COLO668 (cell line): ENCODE measurements around the gene DUSP19.
A peak's percentile ranks its signal among the peaks of the same experiment; 100 is the strongest.
"Not testable (repeated sequence)": the region's sequence is repeated elsewhere in the genome, so short reads cannot be mapped to it uniquely, and the experiment has no call there.

ENCODE experiments used
- DNase-seq: peaks from one replicate; lab custom pipeline; 2025; ENCODE audit not compliant: unreplicated experiment; lab: John Stamatoyannopoulos, UW

DUSP19 gene, protein sequence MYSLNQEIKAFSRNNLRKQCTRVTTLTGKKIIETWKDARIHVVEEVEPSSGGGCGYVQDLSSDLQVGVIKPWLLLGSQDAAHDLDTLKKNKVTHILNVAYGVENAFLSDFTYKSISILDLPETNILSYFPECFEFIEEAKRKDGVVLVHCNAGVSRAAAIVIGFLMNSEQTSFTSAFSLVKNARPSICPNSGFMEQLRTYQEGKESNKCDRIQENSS

DNA sequence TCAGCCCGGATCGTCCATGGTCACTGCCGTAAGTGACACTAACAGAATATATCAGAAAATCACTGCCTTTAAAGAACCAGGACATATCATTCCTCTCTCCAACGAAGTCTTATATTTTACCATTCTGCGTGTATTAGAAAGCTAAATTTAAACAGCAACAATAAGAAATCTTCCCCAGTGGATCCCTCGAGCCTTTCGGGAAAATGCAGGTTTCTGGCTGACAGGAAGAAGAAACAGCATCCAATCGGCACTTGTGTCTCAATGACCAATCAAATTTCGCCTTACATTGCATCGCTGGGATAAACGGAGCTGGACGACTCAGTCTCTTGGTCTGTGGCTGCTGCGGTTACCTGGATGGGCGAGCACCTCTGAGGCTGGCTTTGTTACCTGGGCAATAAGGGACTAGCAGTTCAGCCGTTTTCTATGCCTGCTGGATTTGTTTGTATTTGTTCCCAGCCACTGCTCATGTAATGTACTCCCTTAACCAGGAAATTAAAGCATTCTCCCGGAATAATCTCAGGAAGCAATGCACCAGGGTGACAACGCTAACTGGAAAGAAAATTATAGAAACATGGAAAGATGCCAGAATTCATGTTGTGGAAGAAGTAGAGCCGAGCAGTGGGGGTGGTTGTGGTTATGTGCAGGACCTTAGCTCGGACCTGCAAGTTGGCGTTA is at the start of gene DUSP19:
Gene DUSP19 (plus strand): TSS at position 284 of the 675 bp plus-strand sequence. CDS start 187 bp downstream, at position 471.
- DNase-seq = peak; percentile 93

DNA sequence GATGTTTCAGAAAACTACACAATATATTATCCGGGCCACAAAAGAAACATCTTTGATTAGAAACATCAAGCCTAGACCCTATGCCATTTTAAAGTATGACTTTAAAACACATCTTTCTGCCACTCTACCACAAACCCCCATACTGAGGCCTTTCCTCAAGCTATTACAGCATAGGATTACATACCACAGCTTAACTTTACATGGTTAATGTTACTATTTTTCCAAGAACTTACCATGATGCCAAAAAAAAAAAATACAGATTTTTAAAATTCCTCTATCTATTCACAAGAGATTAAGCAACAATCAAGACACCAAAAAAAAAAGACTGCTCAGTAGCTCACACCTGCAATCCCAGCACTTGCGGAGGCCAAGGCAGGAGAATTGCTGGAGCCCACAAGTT is 49.3 kb upstream of the DUSP19 start:
- no peak for DNase-seq

DNA sequence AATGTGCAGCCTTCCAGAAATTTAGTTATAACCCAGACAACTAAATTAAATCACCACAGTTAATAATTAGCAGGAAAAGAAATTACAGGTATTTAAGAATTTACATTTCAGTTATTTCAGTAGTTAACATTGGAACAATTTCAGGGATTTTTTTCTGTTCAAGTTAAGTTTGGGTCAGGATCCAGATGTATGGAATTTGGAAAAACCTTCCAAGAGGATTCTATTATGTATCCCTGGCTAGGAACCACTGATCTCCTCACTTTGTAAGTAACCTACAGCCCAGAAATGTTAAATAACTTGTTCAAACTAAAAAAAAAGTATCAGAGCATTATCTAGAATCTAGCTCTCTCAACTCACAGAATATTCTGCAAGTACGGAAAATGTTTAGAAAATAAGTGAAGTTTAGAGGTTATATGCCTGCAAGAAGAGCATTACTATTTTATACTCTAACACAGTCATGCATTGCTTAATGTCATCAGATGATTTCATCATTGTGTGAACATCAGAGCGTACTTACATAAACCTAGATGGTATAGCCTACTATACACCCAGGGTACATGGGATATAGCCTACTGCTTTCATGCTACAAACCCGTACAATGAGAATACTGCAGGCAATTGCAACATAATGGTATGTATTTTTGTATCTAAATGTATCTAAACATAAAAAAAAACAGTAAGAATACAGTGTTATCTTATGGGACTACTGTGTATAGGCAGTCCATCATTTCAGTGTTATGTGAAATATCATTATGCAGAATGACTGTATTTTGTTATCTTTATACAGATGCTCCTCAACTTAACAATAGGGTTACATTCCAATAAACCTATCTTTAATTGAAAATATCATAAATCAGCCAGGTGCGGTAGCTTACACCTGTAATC is 46.4 kb upstream of the DUSP19 start:
- no peak for DNase-seq

DNA sequence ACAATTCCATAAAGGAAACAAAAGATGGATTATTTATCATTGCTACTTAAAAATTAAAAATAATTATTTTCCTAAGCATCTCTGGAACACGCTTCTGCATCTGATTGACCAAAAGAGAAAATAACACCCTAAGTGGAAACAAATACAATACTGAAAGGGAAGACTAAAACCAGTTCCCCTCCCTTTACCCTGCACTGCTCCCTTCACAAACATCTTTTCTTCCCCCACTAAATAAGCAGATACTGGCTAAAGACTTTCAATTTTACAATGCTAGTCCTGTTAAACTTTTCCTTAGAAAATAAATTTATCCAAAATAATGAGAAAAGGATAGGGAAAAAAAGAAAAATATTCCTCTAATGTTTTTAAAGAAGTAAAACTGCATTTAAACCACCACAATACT is 44.6 kb upstream of the DUSP19 start:
- no peak for DNase-seq

DNA sequence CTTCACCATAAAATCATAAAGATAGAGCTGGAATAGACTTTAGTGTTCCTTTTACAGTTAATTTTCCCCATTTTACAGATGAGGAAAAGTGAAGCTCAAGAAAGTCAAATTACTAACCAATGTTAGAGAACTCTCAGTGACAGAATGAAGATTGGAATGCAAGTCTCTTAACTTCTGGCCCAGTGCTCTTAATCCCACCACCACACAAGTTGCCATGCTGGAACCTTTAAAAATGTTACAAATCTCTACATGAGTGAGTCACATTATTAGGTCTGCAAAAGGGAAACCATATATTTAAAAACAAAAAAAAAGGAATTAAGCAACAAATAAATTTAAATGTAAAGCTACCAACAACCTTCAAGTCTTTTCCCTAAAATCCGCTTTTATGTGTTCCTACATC is 43.7 kb upstream of the DUSP19 start:
- DNase-seq = no peak

DNA sequence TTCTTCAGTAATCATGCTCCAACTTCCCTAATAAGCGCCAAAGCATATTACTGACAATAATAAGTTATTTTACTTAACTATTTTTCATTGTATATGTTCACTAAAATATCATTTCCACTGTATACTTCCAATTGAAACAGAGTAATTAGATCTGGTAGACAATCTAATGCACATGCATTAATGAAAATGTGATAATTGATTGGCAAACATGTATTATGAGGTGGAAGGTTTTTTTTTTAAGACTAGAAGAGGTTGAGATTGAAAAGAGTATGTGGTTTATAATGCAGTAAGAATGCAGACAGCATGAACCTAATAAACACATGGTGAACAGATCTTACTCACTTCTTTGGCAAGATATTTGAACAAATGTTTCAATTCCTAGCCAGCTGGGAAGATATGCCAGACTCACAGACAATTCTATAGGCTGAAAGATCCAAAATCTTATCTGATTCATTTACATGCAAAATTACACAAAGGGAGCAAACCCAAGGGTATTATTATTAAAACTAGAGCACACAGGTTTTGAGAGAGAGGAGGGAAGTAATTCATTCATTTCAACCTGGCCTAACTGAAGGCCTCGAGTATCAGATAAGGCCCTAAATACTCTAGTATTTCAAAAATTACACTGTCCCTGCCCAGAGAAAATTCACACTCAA is 43.1 kb upstream of the DUSP19 start:
- DNase-seq = no peak

DNA sequence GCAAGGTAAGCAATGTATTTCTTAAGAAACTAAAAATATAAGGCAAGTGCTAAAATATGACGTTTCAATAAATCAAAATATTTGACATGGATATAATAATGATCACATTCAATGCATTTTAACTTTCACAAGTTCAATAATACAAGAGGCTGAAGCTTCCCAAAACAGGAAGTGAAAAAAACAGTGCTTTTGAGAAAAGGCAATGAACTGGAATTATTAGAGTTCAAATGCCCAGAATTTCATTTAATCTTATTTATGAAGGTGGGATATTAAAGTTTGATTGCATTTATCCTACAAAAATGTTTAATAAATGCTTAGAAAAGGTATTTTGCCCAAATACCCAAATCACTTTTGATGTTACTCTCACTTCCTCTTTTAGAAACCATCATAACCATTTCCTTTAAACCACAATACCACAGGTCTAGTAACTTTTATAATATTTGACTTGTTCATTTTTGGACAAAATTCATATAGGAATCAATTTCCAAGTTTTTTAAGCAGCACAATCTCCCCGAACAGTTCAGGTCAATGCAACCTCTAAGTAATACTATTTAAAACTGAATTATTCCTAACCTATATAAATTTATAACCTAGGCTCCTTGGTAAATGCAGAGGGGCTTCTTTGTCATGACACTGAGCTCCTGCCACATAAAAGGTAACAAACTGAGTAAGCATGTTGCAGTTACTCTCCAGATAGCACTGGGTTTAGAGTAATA is 42.4 kb upstream of the DUSP19 start:
- no peak for DNase-seq

DNA sequence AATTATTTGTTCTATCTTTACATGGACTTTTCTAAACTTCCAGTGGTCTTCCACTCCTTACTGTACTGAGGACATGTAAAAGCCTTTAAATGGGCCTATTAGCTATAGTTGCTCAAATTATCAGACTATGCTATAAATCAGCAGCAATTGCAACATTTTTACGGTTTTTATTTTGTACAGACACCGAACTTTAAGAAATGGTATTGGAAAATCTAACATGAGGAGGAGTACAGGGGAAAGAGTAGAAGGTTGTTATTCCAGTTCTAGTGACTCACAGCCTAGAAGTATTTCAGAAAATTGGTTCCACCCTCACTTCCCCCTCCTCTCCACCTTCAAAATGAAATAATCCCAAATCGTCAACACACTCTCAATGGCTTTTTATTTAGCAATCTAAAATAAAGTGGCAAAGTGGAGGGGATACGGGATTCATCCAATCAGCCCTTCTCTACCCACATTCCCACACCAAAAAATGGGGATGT is 41.4 kb upstream of the DUSP19 start:
- DNase-seq = no peak

DNA sequence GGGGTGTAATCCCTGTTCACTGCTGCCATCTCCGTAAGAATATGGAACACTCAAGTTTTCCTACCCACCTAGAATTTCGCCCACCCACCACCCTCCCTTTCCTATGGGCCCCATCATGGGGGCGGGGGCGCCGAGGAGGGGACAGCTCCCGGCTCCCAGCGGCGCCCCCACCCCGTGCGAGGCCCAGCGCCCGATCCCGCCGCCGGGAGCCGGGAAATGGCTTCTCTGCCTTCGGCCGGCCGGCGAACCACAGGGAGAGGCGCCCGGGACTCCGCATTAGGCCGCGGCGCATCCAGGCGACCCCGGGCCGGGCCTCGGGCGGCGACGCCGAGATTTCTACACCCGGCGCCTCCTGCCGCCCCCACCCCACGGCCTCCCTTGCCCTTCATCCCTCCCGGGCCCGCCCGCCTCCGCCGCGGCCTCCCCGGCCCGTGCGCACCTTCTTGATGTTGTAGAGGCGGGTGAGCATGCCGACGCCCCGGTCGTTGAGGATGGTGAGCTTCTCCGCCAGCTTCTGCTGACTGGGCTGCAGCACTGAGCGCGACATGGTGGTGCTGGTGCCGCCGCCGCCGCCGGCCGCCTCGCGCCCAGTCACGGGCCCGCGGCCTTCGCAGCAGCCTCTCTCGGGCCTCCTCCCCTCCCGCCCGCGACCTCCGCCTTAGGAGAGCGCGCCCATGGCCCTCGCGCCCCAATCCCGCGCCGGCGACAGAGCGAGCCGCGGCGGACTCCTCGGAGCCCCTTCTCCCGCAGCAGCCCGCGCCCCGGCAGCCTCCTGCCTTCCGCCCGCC is 40.8 kb upstream of the DUSP19 start:
- peak; percentile 76 for DNase-seq

DNA sequence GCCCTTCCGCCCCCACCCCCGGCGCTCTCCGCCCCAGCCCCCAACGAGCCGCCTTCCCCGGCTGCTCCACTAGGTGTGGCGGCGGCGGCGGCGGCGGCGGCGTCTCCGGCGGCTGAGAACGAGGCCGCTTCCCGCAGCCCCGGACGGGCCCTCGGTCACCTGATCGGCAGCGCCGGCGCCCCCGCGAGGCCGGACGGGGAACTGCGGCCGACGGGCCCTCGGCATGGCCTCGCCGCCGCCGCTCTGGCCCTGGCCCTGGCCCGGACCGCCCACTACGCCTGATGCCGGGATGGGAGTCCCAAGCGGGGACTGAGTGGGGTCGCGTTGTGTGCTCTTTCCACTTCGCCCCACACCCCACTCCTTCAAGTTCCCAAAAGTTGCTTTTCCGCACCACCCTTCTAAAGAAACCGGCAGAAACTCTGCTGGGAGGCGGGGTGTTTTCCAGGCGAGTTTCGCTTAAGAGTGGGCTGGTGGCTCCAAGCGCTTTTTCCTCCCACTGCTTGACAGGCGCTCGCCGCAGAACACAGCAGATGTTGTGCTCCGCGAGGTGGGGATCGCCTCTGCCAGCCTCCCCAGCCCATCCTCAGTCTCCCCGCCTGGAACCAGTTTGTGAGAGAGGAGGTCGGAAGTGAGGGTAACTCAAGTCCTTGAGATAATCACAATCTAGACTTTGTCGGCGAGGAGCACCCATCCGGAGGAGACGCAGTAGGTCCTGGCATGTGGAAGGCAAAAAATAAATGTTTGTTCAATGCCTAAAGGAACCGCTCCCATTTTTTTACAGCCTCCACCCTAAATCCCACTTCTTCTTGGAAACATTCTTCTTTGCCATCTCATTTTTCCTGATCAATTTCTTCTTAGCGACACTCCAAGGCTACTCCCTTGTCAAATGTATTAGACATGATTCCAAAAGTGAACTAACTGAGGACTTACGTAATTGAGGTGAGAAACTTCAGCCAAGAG is 39.9 kb upstream of the DUSP19 start, which contains the start of gene NCKAP1:
Gene NCKAP1 (minus strand): TSS at position 117 of the 960 bp plus-strand sequence. CDS start 358 bp downstream, outside the sequence.
- peak; percentile 90 for DNase-seq

DNA sequence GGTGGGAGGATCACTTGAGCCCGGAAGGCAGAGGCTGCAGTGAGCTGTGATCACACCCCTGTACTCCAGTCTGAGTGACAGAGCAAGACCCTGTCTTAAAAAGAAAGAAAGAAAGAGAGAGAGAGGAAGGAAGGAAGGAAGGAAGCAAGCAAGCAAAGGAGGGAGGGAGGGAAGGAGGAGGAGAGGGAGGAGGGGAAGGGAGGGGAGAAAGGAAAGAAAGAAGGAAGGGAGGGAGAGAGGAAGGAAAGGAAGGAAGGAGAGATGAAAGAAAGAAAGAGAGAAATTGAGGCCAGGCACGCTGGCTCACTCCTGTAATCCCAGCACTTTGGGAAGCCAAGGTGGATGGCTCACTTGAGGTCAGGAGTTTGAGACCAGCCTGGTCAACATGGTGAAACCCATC is 37.9 kb upstream of the DUSP19 start:
- no peak for DNase-seq

DNA sequence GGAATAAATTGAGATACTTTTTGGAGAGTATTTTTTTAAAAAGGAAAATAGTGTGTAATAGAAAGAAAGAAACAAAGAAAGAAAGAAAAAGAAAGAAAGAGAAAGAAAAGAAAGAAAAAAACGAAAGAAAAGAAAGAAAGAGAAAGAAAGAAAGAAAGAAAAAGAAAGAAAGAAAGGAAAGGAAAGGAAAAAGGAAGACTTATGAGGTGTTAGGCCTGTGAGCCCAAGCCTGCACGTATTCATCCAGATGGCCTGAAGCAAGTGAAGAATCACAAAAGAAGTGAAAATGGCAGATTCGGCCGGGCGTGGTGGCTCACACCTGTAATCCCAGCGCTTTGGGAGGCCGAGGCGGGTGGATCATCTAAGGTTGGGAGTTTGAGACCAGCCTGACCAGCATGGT is 35.0 kb upstream of the DUSP19 start:
- not testable (repeated sequence) for DNase-seq

DNA sequence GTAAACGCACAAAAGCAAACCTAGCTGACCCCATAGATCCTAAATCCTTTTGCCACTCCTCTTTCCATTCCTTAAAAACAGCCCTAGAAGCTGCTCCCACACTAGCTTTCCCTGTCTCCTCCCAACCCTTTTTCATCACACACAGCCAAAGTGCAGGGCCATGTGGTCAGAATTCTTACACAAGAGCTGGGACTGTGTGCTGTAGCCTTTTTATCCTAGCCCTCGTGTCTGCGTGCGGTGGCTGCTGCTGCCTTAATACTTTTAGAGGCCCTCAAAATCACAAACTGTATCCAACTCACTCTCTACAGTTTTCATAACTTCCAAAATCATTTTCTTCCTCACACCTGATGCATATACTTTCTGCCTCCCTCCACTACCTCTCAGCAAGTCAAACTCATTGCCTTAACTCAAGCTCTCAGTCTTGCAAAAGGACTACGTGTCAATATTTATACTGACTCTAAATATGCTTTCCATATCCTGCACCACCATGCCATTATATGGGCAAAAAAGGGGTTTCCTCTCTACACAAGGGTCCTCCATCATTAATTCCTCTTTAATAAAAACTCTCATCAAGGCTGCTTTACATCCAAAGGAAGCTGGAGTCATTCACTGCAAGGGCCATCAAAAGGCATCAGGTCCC is 30.9 kb upstream of the DUSP19 start:
- not testable (repeated sequence) for DNase-seq

DNA sequence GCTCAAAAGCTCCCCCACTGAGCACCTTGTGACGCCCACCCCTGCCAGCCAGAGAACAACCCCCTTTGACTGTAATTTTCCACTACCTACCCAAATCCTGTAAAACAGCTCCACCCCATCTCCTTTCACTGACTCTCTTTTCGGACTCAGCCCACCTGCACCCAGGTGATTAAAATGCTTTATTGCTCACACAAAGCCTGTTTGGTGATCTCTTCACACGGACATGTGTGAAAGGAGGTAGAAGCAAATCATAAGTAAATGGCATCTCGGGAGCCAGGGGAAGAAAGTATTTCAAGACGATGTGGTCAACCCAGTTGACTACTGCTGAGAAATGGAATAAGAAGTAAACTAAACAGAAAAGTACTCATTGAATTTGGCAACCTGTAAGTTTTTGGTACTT is 29.1 kb upstream of the DUSP19 start:
- DNase-seq = no peak

DNA sequence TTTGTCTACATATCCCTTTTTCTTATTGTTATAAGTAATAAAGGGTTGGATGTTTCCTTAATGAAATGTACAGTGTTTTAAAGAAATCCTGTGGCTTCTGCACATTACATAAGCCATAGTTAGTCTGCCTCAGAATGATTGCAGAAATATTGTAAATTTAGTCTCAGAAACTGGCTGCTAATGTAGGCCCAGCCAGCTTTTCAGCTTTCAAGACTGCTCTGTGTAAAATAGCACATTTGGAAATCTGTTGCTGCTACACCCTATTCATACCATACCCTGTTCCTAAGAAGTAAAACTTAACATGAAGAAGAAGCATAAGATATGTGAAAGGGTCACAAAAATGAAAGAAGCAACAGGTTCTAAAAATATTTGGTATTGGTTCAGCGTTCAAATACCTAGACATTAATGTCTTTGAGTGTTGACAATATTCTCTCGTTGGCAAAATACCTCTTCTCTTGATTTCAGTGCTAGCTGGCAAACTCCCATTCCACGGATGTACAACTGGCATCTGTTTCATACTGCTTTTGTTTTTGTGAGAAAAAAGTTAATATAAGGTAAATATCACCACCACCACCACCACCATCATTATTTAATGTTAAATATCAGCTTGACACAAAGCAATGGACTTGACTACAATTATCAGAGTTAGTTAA is 21.1 kb upstream of the DUSP19 start:
- DNase-seq = no peak

DNA sequence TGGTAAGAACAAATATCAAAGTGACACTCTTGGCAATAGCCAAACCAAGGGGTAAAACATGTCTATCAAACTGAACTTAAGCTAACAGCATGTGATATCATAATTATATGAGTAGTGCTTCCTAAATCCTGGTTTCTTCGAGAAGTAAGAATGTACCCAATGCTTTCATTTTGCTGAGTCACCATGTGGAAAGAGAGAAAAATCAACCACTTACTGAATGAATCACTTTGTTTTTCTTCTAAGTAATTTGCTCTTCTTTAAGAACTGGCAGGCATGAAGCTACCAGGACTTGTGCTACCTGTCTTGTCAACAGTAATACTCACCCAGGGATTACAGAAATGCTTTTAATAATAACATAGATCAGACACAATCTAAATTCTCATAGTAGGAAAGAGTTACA is 19.0 kb upstream of the DUSP19 start:
- DNase-seq = no peak

DNA sequence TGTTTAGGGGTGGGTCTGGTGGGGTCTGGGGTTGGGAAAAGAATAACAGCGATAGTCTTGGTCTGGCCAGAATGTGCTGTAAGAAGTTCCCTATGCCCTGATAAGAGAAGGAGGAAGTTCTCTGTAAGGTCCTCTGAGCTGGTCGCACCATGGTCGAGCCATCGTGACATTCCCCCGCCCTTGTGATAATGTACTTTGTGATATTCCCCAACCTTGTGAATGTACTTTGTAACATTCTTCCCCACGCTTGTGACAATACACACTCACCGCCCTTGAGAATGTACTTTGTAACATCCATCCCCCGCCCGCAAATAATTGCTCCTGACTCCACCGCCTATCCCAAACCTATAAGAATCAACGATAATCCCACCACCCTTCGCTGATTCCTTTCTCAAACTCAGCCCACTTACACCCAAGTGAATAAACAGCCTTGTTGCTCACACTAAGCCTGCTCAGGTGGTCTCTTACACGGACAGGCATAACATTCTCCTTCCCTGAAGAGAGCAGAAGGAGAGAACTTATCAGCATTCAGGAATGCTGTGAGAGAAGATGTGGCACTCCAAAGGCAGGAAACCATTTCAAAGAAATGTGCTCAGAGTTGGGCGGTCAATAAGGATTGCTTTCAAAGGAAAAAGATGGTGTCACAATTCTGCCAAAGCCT is 17.8 kb upstream of the DUSP19 start:
- DNase-seq = no peak
